GM21529 (cell line): ENCODE data around the gene FLG.
"Not testable (repeated sequence)": the region's sequence is repeated elsewhere in the genome, so short reads cannot be mapped to it uniquely, and the experiment has no call there.

Experiments used
- ATAC-seq: cut with Tn5 transposase; IDR thresholded peaks from one replicate; pipeline ENCODE4 v1.9.1; 2021; ENCODE audit not compliant: unreplicated experiment

Gene FLG

GRCh38 chr1:152325111-152325510, at the start of gene FLG:
TSS of gene FLG (minus strand) at chr1:152325239. CDS start at chr1:152315456, 9,783 bp downstream.
- no peak for ATAC-seq

GRCh38 chr1:152374451-152374850, 49.4 kb upstream of the FLG start:
- ATAC-seq, result no peak

- no peak for ATAC-seq
Observed at GRCh38 chr1:152372672-152373071, 47.6 kb upstream of the FLG start.

- ATAC-seq, result no peak
Observed at GRCh38 chr1:152367436-152367835, 42.4 kb upstream of the FLG start.

- no peak for ATAC-seq
Observed at GRCh38 chr1:152359906-152360305, 34.9 kb upstream of the FLG start, which contains the start of gene FLG2. TSS of gene FLG2 (minus strand) at chr1:152360006. CDS start at chr1:152358884, 1,122 bp downstream.

GRCh38 chr1:152356736-152357135, 31.7 kb upstream of the FLG start:
- ATAC-seq, result no peak

GRCh38 chr1:152349611-152350010, 24.6 kb upstream of the FLG start:
- ATAC-seq, result no peak

- ATAC-seq, result no peak
Observed at GRCh38 chr1:152348447-152348846, 23.4 kb upstream of the FLG start.

GRCh38 chr1:152347116-152347728, 22.2 kb upstream of the FLG start:
- ATAC-seq, result no peak

GRCh38 chr1:152344438-152344837, 19.4 kb upstream of the FLG start:
- no peak for ATAC-seq

- ATAC-seq, result no peak
Observed at GRCh38 chr1:152343006-152343405, 18.0 kb upstream of the FLG start.

- ATAC-seq, result no peak
Observed at GRCh38 chr1:152335399-152335798, 10.4 kb upstream of the FLG start.

- no peak for ATAC-seq
Observed at GRCh38 chr1:152328801-152329391, 3.9 kb upstream of the FLG start.

GRCh38 chr1:152313970-152314369, 11.1 kb downstream of the FLG start:
- ATAC-seq, result no peak

- no peak for ATAC-seq
Observed at GRCh38 chr1:152313319-152313801, 11.7 kb downstream of the FLG start.

- not testable (repeated sequence) for ATAC-seq
Observed at GRCh38 chr1:152312169-152312568, 12.9 kb downstream of the FLG start.

GRCh38 chr1:152309955-152310354, 15.1 kb downstream of the FLG start:
- no peak for ATAC-seq

- ATAC-seq, result not testable (repeated sequence)
Observed at GRCh38 chr1:152309320-152309901, 15.6 kb downstream of the FLG start.

GRCh38 chr1:152308758-152309157, 16.3 kb downstream of the FLG start:
- not testable (repeated sequence) for ATAC-seq

- not testable (repeated sequence) for ATAC-seq
Observed at GRCh38 chr1:152307970-152308369, 17.1 kb downstream of the FLG start.

- ATAC-seq, result not testable (repeated sequence)
Observed at GRCh38 chr1:152306123-152306522, 18.9 kb downstream of the FLG start.

GRCh38 chr1:152304773-152305172, 20.3 kb downstream of the FLG start:
- ATAC-seq, result not testable (repeated sequence)
